Stomach (tissue), 4 donors: ENCODE data around the gene MYZAP.

Source experiments
- CTCF ChIP-seq, 7 experiments: fragments of 450-650 bp in 4 of 7; fragments of 200-600 bp in 3 of 7; sonication (generic) in 3 of 7; IDR thresholded peaks; one replicate each; pipeline ENCODE4 v1.5.1; 2016 to 2019; ENCODE audit warnings: antibody characterized with exemption in 7 of 7, control low read depth in 2 of 7, mild to moderate bottlenecking in 1 of 7
- EP300 ChIP-seq: sonication (generic); formaldehyde crosslinking; IDR thresholded peaks from one replicate; pipeline ENCODE4 v1.6.1; 2017; ENCODE audit warnings: antibody characterized with exemption
- POLR2A ChIP-seq, 4 donors: fragments of 450-650 bp; IDR thresholded peaks; one replicate each; pipeline ENCODE4 v1.6.1; 2016; ENCODE audit warnings: antibody characterized with exemption in 4 of 4, control low read depth in 2 of 4, mild to moderate bottlenecking in 1 of 4, moderate library complexity in 1 of 4
- POLR2AphosphoS5 ChIP-seq, 3 donors: sonication (generic); formaldehyde crosslinking; IDR thresholded peaks; one replicate each; pipeline ENCODE4 v1.6.1; 2016; ENCODE audit warnings: antibody characterized with exemption in 3 of 3

- TF ChIP-seq CTCF (IDR thresholded peaks at IDR 0.05) = no peak
- no peak for TF ChIP-seq EP300
- TF ChIP-seq POLR2AphosphoS5 (IDR thresholded peaks at IDR 0.05) = no peak
- no peak for TF ChIP-seq POLR2A (IDR thresholded peaks at IDR 0.05)
Measured at GRCh38 chr15:57545995-57546394, 45.7 kb upstream of the MYZAP start.
